ENCODE data around the gene ADSL.
"Not testable (repeated sequence)": the region's sequence is repeated elsewhere in the genome, so short reads cannot be mapped to it uniquely, and the experiment has no call there.

Gene ADSL

DNA sequence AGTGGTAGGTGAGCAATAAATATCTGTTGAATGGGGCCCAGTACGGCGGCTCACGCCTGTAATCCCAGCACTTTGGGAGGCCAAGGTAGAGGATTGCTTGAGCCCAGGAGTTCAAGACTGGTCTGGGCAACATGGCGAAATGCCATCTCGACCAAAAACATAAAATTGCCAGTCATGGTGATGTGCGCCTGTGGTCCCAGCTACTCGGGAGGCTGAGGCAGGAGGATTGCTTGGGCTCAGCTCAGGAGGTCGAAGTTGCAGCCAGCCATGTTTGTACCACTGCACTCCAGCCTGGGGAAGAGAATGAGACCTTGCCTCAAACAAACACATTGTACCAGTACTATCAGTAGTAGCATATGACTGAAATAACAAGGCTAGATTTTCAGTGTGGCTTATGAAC lies 28.3 kb downstream of the ADSL start:
- no peak for DNase-seq

- no peak for DNase-seq
These were observed 29.8 kb downstream of the ADSL start for GRCh38 chr22:40376149-40376548.

GRCh38 chr22:40377931-40378330 lies 31.6 kb downstream of the ADSL start:
- DNase-seq, result no peak

GRCh38 chr22:40378448-40378847 lies 32.1 kb downstream of the ADSL start:
- not testable (repeated sequence) for DNase-seq

DNA sequence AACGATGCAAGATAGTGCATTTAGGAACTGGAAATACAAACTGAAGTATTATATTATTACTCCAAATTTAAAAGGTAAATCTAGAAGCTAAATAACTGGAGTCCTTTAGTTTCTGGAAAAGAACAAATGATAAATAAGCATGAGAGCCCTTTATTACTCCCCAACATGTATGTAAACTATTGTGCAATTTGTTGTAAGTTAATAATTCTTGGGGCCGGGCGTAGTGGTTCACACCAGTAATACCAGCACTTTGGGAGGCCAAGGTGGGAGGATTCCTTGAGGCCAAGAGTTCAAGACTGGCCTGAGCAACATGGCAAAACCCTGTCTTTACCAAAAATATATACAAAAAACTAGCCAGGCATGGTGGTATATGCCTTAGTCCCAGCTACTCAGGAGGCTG lies 35.2 kb downstream of the ADSL start:
- DNase-seq, result no peak

DNA sequence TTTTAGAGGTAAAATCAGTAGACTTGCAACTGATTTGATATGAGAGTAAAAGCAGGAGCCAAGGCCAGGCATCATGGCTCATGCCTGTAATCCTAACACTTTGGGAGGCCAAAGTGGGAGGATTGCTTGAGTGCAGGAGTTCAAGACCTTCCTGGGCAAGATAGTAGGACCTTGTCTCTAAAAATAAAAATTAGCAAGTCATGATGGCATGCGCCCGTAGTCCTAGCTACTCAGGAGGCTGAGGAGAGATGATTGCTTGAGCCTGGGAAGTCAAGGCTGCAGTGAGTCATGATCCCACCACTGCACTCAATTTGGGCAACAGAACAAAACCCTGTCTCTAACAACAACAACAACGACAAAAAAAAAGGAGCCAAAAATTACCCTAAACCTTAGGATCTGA lies 37.6 kb downstream of the ADSL start:
- DNase-seq, result no peak

DNA sequence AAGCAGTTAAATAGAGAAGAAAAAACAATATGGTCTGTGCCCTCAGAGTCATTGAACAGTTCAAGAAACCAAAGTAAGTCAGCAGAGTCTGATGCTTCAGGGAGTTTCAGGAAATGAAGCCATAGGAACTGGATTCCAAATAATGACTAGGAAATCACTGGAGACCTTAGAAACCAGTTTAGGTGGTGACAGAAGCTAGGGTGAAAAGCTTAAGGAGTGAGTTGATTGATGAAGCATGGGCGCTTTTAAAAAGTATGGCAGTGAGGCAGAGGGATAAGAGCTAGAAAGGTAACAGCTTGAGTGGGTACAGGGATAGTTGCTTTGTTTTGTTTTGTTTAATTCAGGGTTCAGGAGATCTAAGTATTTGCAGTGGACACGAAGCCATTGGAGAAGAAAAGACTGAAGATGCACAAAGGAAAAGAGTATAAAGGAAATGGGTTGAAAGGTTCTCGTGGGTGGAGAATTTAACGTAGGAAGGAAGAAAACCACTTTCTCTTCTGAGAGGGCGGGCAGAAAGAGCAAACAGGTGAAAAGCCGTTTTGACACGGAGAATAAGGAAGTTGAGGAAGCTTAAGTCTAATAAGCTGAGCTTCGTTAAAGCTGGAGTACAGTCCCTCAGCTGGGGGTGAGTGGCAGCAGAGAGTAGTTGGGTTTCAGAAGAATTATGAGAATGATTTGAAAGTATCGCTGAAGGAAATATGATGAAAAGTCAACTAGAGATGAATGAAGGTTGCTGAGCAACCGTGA lies 38.9 kb downstream of the ADSL start:
- DNase-seq, result no peak

GRCh38 chr22:40387746-40388145 lies 41.4 kb downstream of the ADSL start:
- no peak for DNase-seq

- no peak for DNase-seq
These were observed 41.9 kb downstream of the ADSL start for GRCh38 chr22:40388231-40388630.

DNA sequence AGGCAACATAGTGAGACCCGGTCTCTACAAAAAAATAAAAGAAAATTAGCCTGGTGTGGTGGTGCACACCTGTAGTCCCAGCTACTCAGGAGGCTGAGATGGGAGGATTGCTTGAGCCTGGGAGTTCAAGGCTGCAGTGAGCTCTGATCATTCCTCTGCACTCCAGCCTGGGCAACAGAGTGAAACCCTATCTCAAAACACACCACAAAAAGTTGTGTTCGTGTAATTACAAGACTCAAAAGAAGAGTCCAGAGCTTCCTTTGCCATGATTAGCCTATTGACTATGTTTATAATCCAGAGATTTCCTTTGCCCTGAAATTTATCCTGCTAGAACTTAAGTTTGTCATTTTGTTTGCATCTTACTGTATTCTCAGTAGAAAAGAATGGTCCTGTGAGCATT lies 45.1 kb downstream of the ADSL start:
- DNase-seq, result no peak

GRCh38 chr22:40392618-40393017 lies 46.3 kb downstream of the ADSL start:
- no peak for DNase-seq

GRCh38 chr22:40394607-40395006 lies 48.3 kb downstream of the ADSL start:
- DNase-seq, result peak; percentile 86

- DNase-seq, result no peak
These were observed 49.3 kb downstream of the ADSL start for GRCh38 chr22:40395607-40396006.

GRCh38 chr22:40396882-40397281 lies 50.6 kb downstream of the ADSL start:
- DNase-seq, result peak; percentile 81

- peak; percentile 50 for DNase-seq
These were observed 51.1 kb downstream of the ADSL start for GRCh38 chr22:40397396-40397795.

DNA sequence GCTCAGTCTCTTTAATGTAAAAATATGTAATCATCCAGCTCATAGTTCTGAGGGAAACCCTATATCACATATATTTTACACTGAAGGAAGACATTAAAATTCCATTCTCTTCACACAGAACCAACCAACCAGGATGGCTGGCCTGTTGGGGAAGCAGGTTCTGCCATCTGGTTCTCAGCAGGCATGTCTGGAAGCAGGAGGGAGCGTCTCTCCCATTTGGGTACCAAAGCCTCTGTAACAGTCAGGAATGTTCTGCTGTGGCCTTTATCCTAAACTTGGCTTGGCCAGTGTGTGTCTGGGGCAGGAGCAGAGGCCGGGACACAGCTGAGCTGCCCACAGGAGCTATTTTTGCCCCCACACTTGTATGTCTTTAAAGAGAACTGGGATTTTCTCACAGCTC lies 53.3 kb downstream of the ADSL start:
- no peak for DNase-seq

- no peak for DNase-seq
These were observed 53.9 kb downstream of the ADSL start for GRCh38 chr22:40400159-40400558.

GRCh38 chr22:40401532-40401931 lies 55.2 kb downstream of the ADSL start:
- no peak for DNase-seq

GRCh38 chr22:40401981-40402406 lies 55.7 kb downstream of the ADSL start:
- no peak for DNase-seq

DNA sequence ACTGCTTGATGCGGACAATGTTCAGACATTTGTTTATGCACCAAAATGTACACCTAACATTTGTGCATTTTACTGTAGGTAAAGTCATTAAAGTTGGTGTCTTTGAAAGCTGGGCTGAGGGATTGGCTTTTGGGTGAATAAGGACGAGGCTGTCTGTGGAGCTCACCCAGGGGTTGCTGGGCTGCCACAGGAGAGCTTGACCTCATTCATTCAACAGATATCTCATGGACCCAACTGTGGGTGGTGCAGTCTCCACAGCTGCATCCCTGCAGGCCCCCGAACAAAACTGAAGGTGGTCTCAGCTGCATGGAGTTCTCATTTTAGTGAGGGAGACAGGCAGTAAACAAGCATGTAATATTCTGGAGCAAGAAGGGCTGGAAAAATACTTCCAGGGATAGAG lies 56.8 kb downstream of the ADSL start:
- DNase-seq, result no peak

DNA sequence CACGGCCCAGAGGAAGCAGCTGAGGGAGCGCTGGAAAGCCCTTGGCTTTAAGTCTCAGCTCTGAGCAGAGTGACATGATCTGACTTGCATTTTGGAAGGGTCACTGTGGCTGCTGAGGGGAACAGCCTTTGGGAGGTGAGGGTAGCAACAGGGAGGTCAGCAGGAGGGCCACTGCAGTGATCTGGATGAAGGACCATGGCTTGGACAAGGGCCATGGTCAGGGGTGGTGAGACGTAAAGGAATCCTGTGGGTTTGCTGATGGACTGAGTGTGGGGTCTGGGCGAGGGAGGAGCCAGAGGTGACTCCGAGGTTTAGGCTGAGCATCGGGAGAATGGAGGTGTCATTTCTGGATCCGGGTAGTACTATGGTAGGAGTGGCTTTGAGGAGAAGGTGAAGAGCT lies 57.4 kb downstream of the ADSL start:
- DNase-seq, result no peak

- no peak for DNase-seq
These were observed 58.2 kb downstream of the ADSL start for GRCh38 chr22:40404251-40405177.

DNA sequence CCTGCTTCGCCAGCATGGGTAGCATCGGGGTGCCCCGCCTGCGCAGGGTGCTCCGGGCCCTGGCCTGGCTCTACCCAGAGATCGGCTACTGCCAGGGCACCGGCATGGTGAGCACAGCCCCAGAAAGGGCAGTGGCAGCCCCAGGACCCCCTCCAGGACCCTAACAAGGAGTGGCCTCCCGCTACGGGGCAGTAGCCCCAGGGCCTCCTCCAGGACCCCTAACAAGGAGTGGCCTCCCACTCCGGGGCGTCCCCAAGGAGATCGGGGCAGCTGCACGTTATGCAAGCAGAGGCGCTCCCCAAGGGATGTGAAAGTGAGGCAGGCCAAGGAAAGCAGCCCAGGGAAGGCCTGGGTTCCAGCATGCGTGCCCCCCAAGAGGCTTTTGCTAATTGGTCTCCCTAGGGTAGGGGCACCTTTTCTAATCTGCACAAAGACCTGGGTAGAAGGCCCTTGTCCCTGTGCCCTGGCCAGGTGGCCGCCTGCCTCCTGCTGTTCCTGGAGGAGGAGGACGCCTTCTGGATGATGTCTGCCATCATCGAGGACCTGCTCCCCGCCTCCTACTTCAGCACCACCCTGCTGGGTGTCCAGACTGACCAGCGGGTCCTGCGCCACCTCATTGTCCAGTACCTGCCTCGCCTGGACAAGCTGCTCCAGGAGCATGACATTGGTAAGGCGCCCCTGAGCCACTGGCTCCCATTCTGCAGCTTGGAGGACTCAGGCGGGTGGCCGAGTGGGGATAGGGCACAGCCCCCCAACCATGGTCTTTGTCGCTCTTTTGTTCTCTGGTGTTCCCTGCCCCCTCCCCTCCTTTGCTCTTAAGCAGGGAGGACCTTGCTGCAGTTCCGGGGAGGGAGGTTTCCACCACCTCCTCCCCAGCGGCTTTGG lies 59.1 kb downstream of the ADSL start:
- DNase-seq, result no peak
